ENCODE measurements around the gene PKNOX2. TPM values are rescaled to one million over a fixed set of nuclear protein-coding genes. Genes with fewer than 3 reads are reported as not detected.

Gene PKNOX2
- total RNA-seq, 4 donors from 2014 or later: 1.2 to 5.7 (median 2.2) TPM

- ATAC-seq: no peak
- Histone ChIP-seq H3K27ac (no peak overlapping the region), H3K4me1 (peaks cover 0 to 11% (median 0%) of the 10 kb centered on the region in 3 donors), H3K36me3 (peaks cover 0 to 5% of the 10 kb centered on the region in 2 donors), H3K4me3 (no peak overlapping the region), H3K27me3 (no peaks in the 10 kb centered on the region), H3K9me3 (peaks cover 0 to 13% (median 0%) of the 10 kb centered on the region in 3 donors)
- TF ChIP-seq POLR2AphosphoS5 (IDR thresholded peaks at IDR 0.05): no peak
- TF ChIP-seq POLR2A (IDR thresholded peaks at IDR 0.05): no peak
- TF ChIP-seq CTCF (IDR thresholded peaks at IDR 0.05): no peak
- no peak for TF ChIP-seq EP300 (IDR thresholded peaks at IDR 0.05)
Measured at GRCh38 chr11:125188021-125188420, 23.5 kb downstream of the PKNOX2 start.

DNA sequence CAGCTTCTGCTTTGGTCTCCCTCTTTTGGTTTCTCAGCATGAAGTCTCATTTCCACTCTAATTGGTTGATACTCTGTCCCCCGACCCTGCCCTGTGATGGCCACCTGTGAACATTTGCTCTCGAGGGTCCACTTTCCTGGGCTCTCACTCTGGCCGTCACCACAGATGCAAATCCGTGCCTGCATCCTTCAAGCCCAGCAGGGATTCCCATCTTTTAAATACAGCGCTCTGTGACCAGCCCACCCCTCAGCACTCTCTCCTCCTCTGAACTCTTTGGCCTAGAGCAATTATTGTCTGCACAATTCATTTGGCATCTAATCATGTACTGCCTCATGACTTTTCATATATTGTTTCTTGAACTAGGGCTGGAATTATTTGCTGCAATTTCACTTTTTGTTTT is 26.0 kb downstream of the PKNOX2 start:
- no peak for TF ChIP-seq CTCF (IDR thresholded peaks at IDR 0.05)
- TF ChIP-seq POLR2A (IDR thresholded peaks at IDR 0.05): no peak
- 82 to 100% methylated on average over 1 to 5 of the region's 5 CpGs for WGBS, 2 donors (ENCODE audit: low coverage in 1 of 2)
- Histone ChIP-seq H3K36me3 (peaks cover 0 to 5% of the 10 kb centered on the region in 2 donors), H3K9me3 (peaks cover 0 to 13% (median 0%) of the 10 kb centered on the region in 3 donors), H3K4me1 (peaks cover 0 to 11% (median 0%) of the 10 kb centered on the region in 3 donors), H3K27ac (no peak overlapping the region), H3K4me3 (no peak overlapping the region), H3K27me3 (no peaks in the 10 kb centered on the region)
- no peak for ATAC-seq

GRCh38 chr11:125192183-125192582 is 27.6 kb downstream of the PKNOX2 start:
- TF ChIP-seq EP300 (IDR thresholded peaks at IDR 0.05) (no peak), CTCF (IDR thresholded peaks at IDR 0.05) (no peak), POLR2A (IDR thresholded peaks at IDR 0.05) (no peak), POLR2AphosphoS5 (IDR thresholded peaks at IDR 0.05) (no peak)
- Histone ChIP-seq H3K27ac (no peak overlapping the region), H3K27me3 (no peaks in the 10 kb centered on the region), H3K4me3 (no peak overlapping the region), H3K9me3 (peaks cover 0 to 6% (median 0%) of the 10 kb centered on the region in 3 donors), H3K36me3 (peaks cover 0 to 5% of the 10 kb centered on the region in 2 donors), H3K4me1 (peaks cover 0 to 11% (median 0%) of the 10 kb centered on the region in 3 donors)
- 48% methylated on average over 7 of the region's 9 CpGs; no CpG with 5 or more reads in 1 of the 2 donors for WGBS, 2 donors (ENCODE audit: low coverage in 1 of 2)
- ATAC-seq: peak; percentile 38

GRCh38 chr11:125192717-125193415 is 28.3 kb downstream of the PKNOX2 start:
- Histone ChIP-seq H3K36me3 (peaks cover 0 to 5% of the 10 kb centered on the region in 2 donors), H3K9me3 (peaks cover 0 to under 1% (median 0%) of the 10 kb centered on the region in 3 donors), H3K4me1 (peaks cover 0 to 11% (median 0%) of the 10 kb centered on the region in 3 donors), H3K27me3 (no peaks in the 10 kb centered on the region), H3K27ac (no peak overlapping the region), H3K4me3 (no peak overlapping the region)
- 73 to 94% methylated on average over 5 to 6 of the region's 11 CpGs for WGBS, 2 donors (ENCODE audit: low coverage in 1 of 2)
- ATAC-seq: no peak
- TF ChIP-seq POLR2AphosphoS5 (IDR thresholded peaks at IDR 0.05) (no peak), CTCF (IDR thresholded peaks at IDR 0.05) (no peak), POLR2A (IDR thresholded peaks at IDR 0.05) (no peak), EP300 (IDR thresholded peaks at IDR 0.05) (no peak)

DNA sequence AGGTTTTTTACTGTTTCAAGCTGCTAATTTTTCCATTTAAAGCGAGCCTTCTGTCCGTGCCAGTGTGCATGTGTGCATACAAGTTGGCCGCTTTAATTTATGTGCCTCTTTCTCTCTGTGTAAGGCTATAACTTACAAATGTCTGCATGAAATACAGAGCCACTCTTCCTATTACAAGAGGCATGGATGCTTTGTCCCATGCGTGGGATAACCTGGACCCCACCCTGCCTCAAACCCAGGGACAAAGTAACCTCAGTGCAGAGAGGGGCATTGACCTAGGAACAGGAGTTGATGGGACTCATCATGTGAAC is 28.8 kb downstream of the PKNOX2 start:
- H3K27ac ChIP-seq: no peak overlapping the region
- TF ChIP-seq EP300 (IDR thresholded peaks at IDR 0.05) (no peak), POLR2AphosphoS5 (IDR thresholded peaks at IDR 0.05) (no peak), POLR2A (IDR thresholded peaks at IDR 0.05) (no peak), CTCF (IDR thresholded peaks at IDR 0.05) (no peak)
- peaks cover 0 to 5% of the 10 kb centered on the region in 2 donors for H3K36me3 ChIP-seq
- H3K4me1 ChIP-seq: peaks cover 0 to 11% (median 0%) of the 10 kb centered on the region in 3 donors
- WGBS, 2 donors (ENCODE audit: low coverage in 1 of 2): 93% methylated on average over 3 of the region's 4 CpGs; no CpG with 5 or more reads in 1 of the 2 donors
- H3K9me3 ChIP-seq: no peaks in the 10 kb centered on the region
- ATAC-seq: no peak
- no peak overlapping the region for H3K4me3 ChIP-seq
- H3K27me3 ChIP-seq: no peaks in the 10 kb centered on the region

All from gastroesophageal sphincter (tissue), 4 donors.